ENCODE results near the gene GYG1.
"Not testable (repeated sequence)": the region's sequence is repeated elsewhere in the genome, so short reads cannot be mapped to it uniquely, and the experiment has no call there.

The GYG1 gene

DNA sequence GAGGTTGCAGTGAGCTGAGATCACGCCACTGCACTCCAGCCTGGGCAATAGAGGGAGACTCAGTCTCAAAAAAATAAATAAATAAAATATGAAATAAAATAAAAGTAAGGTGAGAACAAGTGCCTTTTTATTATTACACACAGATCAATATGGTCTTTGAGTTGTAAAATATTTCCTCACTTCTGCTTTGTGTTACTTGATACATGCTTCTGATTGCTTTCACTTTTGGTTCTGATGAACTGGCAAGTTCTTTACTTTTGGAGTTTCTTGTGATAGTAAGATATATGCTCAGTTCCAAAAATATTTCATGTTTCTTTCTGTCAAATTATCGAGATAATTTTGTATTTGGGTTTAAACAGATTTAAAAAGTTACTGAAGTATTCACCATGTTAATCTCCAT, 16.6 kb upstream of the GYG1 start:
- H3K27ac ChIP-seq = no peak overlapping the region
- H3K4me2 ChIP-seq = no peak overlapping the region
- H3K4me3 ChIP-seq (IDR thresholded peaks at IDR 0.05; ENCODE audit: insufficient read depth, low read depth, low read length) = no peak overlapping the region
- H3K36me3 ChIP-seq (ENCODE audit: insufficient read depth) = no peaks in the 10 kb centered on the region
- H3K79me2 ChIP-seq (ENCODE audit: insufficient read depth, low read depth) = no peaks in the 10 kb centered on the region
- no peak overlapping the region for H3K9ac ChIP-seq
- no peak overlapping the region for H2AFZ ChIP-seq (ENCODE audit: low read depth)
- H3K4me1 ChIP-seq (ENCODE audit: low read depth, poor library complexity, severe bottlenecking) = no peaks in the 10 kb centered on the region
- no peak for TF ChIP-seq CTCF (conservative IDR thresholded peaks at IDR 0.05; ENCODE audit: low read depth, low read length)
- no peaks in the 10 kb centered on the region for H3K27me3 ChIP-seq (ENCODE audit: insufficient read depth, low read depth)
- no peaks in the 10 kb centered on the region for H4K20me1 ChIP-seq (ENCODE audit: insufficient read depth)

GRCh38 chr3:148975248-148975647, 16.1 kb upstream of the GYG1 start:
- H3K4me2 ChIP-seq = no peak overlapping the region
- no peaks in the 10 kb centered on the region for H3K36me3 ChIP-seq (ENCODE audit: insufficient read depth)
- H3K79me2 ChIP-seq (ENCODE audit: insufficient read depth, low read depth) = no peaks in the 10 kb centered on the region
- H3K27me3 ChIP-seq (ENCODE audit: insufficient read depth, low read depth) = no peaks in the 10 kb centered on the region
- H2AFZ ChIP-seq (ENCODE audit: low read depth) = no peak overlapping the region
- H3K4me1 ChIP-seq (ENCODE audit: low read depth, poor library complexity, severe bottlenecking) = no peaks in the 10 kb centered on the region
- H3K9ac ChIP-seq = no peak overlapping the region
- H4K20me1 ChIP-seq (ENCODE audit: insufficient read depth) = no peaks in the 10 kb centered on the region
- no peak for TF ChIP-seq CTCF (conservative IDR thresholded peaks at IDR 0.05; ENCODE audit: low read depth, low read length)
- H3K27ac ChIP-seq = no peak overlapping the region
- no peak overlapping the region for H3K4me3 ChIP-seq (IDR thresholded peaks at IDR 0.05; ENCODE audit: insufficient read depth, low read depth, low read length)

- Histone ChIP-seq H3K36me3 (ENCODE audit: insufficient read depth) (no peaks in the 10 kb centered on the region), H3K79me2 (ENCODE audit: insufficient read depth, low read depth) (no peaks in the 10 kb centered on the region), H2AFZ (ENCODE audit: low read depth) (no peak overlapping the region), H3K27me3 (ENCODE audit: insufficient read depth, low read depth) (no peaks in the 10 kb centered on the region), H3K4me3 (IDR thresholded peaks at IDR 0.05; ENCODE audit: insufficient read depth, low read depth, low read length) (no peak overlapping the region), H3K27ac (no peak overlapping the region), H3K4me2 (no peak overlapping the region), H3K4me1 (ENCODE audit: low read depth, poor library complexity, severe bottlenecking) (no peaks in the 10 kb centered on the region), H3K9ac (no peak overlapping the region), H4K20me1 (ENCODE audit: insufficient read depth) (no peaks in the 10 kb centered on the region)
- TF ChIP-seq CTCF (conservative IDR thresholded peaks at IDR 0.05; ENCODE audit: low read depth, low read length) = no peak
Observed at GRCh38 chr3:148975696-148976095, 15.6 kb upstream of the GYG1 start.

- H3K4me2 ChIP-seq = no peak overlapping the region
- no peak overlapping the region for H3K27ac ChIP-seq
- no peaks in the 10 kb centered on the region for H4K20me1 ChIP-seq (ENCODE audit: insufficient read depth)
- H3K9ac ChIP-seq = no peak overlapping the region
- H3K27me3 ChIP-seq (ENCODE audit: insufficient read depth, low read depth) = no peaks in the 10 kb centered on the region
- H3K4me3 ChIP-seq (IDR thresholded peaks at IDR 0.05; ENCODE audit: insufficient read depth, low read depth, low read length) = no peak overlapping the region
- H3K4me1 ChIP-seq (ENCODE audit: low read depth, poor library complexity, severe bottlenecking) = no peaks in the 10 kb centered on the region
- H2AFZ ChIP-seq (ENCODE audit: low read depth) = no peak overlapping the region
- H3K36me3 ChIP-seq (ENCODE audit: insufficient read depth) = no peaks in the 10 kb centered on the region
- H3K79me2 ChIP-seq (ENCODE audit: insufficient read depth, low read depth) = no peaks in the 10 kb centered on the region
- no peak for TF ChIP-seq CTCF (conservative IDR thresholded peaks at IDR 0.05; ENCODE audit: low read depth, low read length)
Observed at GRCh38 chr3:148981273-148981672, 10.1 kb upstream of the GYG1 start.

DNA sequence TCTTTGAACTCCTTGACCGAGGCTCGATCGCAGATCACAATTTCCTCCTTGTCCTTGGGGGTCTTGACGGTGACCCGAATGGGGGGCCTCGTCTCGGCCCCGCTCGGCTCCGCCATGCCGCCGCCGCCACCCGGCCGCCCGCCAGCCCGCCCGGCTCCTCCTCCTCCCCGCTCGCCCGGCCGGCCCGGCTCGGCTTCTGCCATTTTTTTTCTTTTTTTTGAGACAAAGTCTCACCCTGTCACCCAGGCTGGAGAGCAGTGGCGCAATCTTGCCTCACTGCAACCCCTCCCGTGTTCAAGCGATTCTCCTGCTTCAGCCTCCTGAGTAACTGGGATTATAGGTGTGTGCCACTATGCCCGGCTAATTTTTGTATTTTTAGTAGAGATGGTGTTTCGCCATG, 3.8 kb upstream of the GYG1 start:
- H3K9ac ChIP-seq; H3K27ac ChIP-seq; H3K36me3 ChIP-seq (ENCODE audit: insufficient read depth); H2AFZ ChIP-seq (ENCODE audit: low read depth); H4K20me1 ChIP-seq (ENCODE audit: insufficient read depth); H3K4me3 ChIP-seq (IDR thresholded peaks at IDR 0.05; ENCODE audit: insufficient read depth, low read depth, low read length); H3K27me3 ChIP-seq (ENCODE audit: insufficient read depth, low read depth); H3K4me2 ChIP-seq: not testable (repeated sequence)
- Histone ChIP-seq H3K4me1 (ENCODE audit: low read depth, poor library complexity, severe bottlenecking) (peaks cover 23% of the 10 kb centered on the region), H3K79me2 (ENCODE audit: insufficient read depth, low read depth) (peaks cover 18% of the 10 kb centered on the region)

Measured in KMS-11 (cell line).